ENCODE results near the gene MERTK.
"Not testable (repeated sequence)": the region's sequence is repeated elsewhere in the genome, so short reads cannot be mapped to it uniquely, and the experiment has no call there.

The MERTK gene

GRCh38 chr2:111897924-111898702 is at the start of gene MERTK:
Gene MERTK, plus strand, starts transcription at chr2:111898607. Its CDS starts 129 bp downstream, at chr2:111898736.
- no peak for DNase-seq (ENCODE audit: low read depth in 2 of 2, low spot score in 1 of 2)

GRCh38 chr2:111850646-111851045 is 47.8 kb upstream of the MERTK start:
- DNase-seq (ENCODE audit: low read depth in 2 of 2, low spot score in 1 of 2), result not testable (repeated sequence)

GRCh38 chr2:111852544-111852943 is 45.9 kb upstream of the MERTK start:
- DNase-seq (ENCODE audit: low read depth in 2 of 2, low spot score in 1 of 2), result not testable (repeated sequence)

- not testable (repeated sequence) for DNase-seq (ENCODE audit: low read depth in 2 of 2, low spot score in 1 of 2)
These were observed 38.4 kb upstream of the MERTK start for GRCh38 chr2:111860005-111860404.

GRCh38 chr2:111865124-111865523 is 33.3 kb upstream of the MERTK start:
- not testable (repeated sequence) for DNase-seq (ENCODE audit: low read depth in 2 of 2, low spot score in 1 of 2)

- not testable (repeated sequence) for DNase-seq (ENCODE audit: low read depth in 2 of 2, low spot score in 1 of 2)
These were observed 25.6 kb upstream of the MERTK start for GRCh38 chr2:111872806-111873205.

- peak; percentile 59 to 74 for DNase-seq (ENCODE audit: low read depth in 2 of 2, low spot score in 1 of 2)
These were observed 14.5 kb upstream of the MERTK start, which contains the start of gene ANAPC1 for GRCh38 chr2:111883661-111884591. Gene ANAPC1, minus strand, starts transcription at chr2:111884193. Its CDS starts 3,368 bp downstream, at chr2:111880825.

GRCh38 chr2:111884592-111884964 is 13.8 kb upstream of the MERTK start:
- DNase-seq (ENCODE audit: low read depth in 2 of 2, low spot score in 1 of 2), result no peak

- DNase-seq (ENCODE audit: low read depth in 2 of 2, low spot score in 1 of 2), result no peak
These were observed 2.4 kb upstream of the MERTK start for GRCh38 chr2:111896024-111896423.

GRCh38 chr2:111896576-111896975 is 1.8 kb upstream of the MERTK start:
- DNase-seq (ENCODE audit: low read depth in 2 of 2, low spot score in 1 of 2), result no peak

- no peak for DNase-seq (ENCODE audit: low read depth in 2 of 2, low spot score in 1 of 2)
These were observed 830 bp upstream of the MERTK start for GRCh38 chr2:111897630-111897923.

- DNase-seq (ENCODE audit: low read depth in 2 of 2, low spot score in 1 of 2), result no peak
These were observed 502 bp downstream of the MERTK start for GRCh38 chr2:111898703-111899514.

- DNase-seq (ENCODE audit: low read depth in 2 of 2, low spot score in 1 of 2), result no peak
These were observed 2.5 kb downstream of the MERTK start for GRCh38 chr2:111900859-111901258.

GRCh38 chr2:111903516-111903915 is 5.1 kb downstream of the MERTK start:
- no peak for DNase-seq (ENCODE audit: low read depth in 2 of 2, low spot score in 1 of 2)

GRCh38 chr2:111903930-111904439 is 5.6 kb downstream of the MERTK start:
- DNase-seq (ENCODE audit: low read depth in 2 of 2, low spot score in 1 of 2), result no peak

GRCh38 chr2:111904726-111905474 is 6.5 kb downstream of the MERTK start:
- DNase-seq (ENCODE audit: low read depth in 2 of 2, low spot score in 1 of 2), result no peak

- not testable (repeated sequence) for DNase-seq (ENCODE audit: low read depth in 2 of 2, low spot score in 1 of 2)
These were observed 7.1 kb downstream of the MERTK start for GRCh38 chr2:111905475-111905869.

- no peak for DNase-seq (ENCODE audit: low read depth in 2 of 2, low spot score in 1 of 2)
These were observed 7.8 kb downstream of the MERTK start for GRCh38 chr2:111905990-111906735.

- no peak for DNase-seq (ENCODE audit: low read depth in 2 of 2, low spot score in 1 of 2)
These were observed 10.2 kb downstream of the MERTK start for GRCh38 chr2:111908578-111908977.

GRCh38 chr2:111909079-111909478 is 10.7 kb downstream of the MERTK start:
- DNase-seq (ENCODE audit: low read depth in 2 of 2, low spot score in 1 of 2), result no peak
